SK-N-SH treated with all-trans-retinoic acid at 6 μM for 48 hours (cell line): ENCODE measurements around the gene RAD51B.

Experiments
- ATAC-seq: fragments of 200-7000 bp; cut with Tn5 transposase; 3 replicates; pipeline ENCODE4 v1.9.1; 2020; ENCODE audit warnings: mild to moderate bottlenecking, moderate library complexity
- ARNTL ChIP-seq: fragments of 450-650 bp; formaldehyde crosslinking; IDR thresholded peaks from 2 replicates; pipeline ENCODE4 v1.5.0; 2020; ENCODE audit warnings: low read depth, mild to moderate bottlenecking, moderate library complexity, borderline replicate concordance
- BACH2 ChIP-seq: fragments of 250-450 bp; sonication (Bioruptor Pico); IDR thresholded peaks from 2 replicates; pipeline ENCODE4 v1.9.0; 2021; ENCODE audit warnings: mild to moderate bottlenecking, borderline replicate concordance
- ESRRG ChIP-seq: fragments of 250-450 bp; sonication (Bioruptor Pico); IDR thresholded peaks from 2 replicates; pipeline ENCODE4 v1.6.1; 2021; ENCODE audit warnings: mild to moderate bottlenecking
- GLIS3 ChIP-seq: fragments of 250-450 bp; sonication (Bioruptor Pico); IDR thresholded peaks from 2 replicates; pipeline ENCODE4 v1.5.0; 2020; ENCODE audit warnings: mild to moderate bottlenecking, moderate library complexity
- OSR1 ChIP-seq: fragments of 250-450 bp; sonication (Bioruptor Pico); IDR thresholded peaks from 2 replicates; pipeline ENCODE4 v1.8.0; 2022; ENCODE audit warnings: moderate library complexity, mild to moderate bottlenecking, inconsistent platforms
- PPARA ChIP-seq: fragments of 250-450 bp; sonication (Bioruptor Pico); IDR thresholded peaks from 2 replicates; pipeline ENCODE4 v1.5.0; 2020; ENCODE audit warnings: mild to moderate bottlenecking, borderline replicate concordance
- RARB ChIP-seq: fragments of 250-450 bp; sonication (Bioruptor Pico); IDR thresholded peaks from 2 replicates; pipeline ENCODE4 v1.8.0; 2021; ENCODE audit warnings: mild to moderate bottlenecking, moderate library complexity
- SNAI2 ChIP-seq: fragments of 250-450 bp; sonication (Bioruptor Pico); IDR thresholded peaks from 2 replicates; pipeline ENCODE4 v1.5.0; 2020; ENCODE audit warnings: mild to moderate bottlenecking, moderate library complexity
- TCF4 ChIP-seq: fragments of 250-450 bp; sonication (Bioruptor Pico); IDR thresholded peaks from 2 replicates; pipeline ENCODE4 v1.8.0; 2021; ENCODE audit warnings: mild to moderate bottlenecking, moderate library complexity, borderline replicate concordance
- TOX ChIP-seq: fragments of 250-450 bp; sonication (Bioruptor Pico); IDR thresholded peaks from 2 replicates; pipeline ENCODE4 v1.8.0; 2021; ENCODE audit warnings: mild to moderate bottlenecking, moderate library complexity, borderline replicate concordance
- ZFP3 ChIP-seq: fragments of 250-450 bp; sonication (Bioruptor Pico); IDR thresholded peaks from 2 replicates; pipeline ENCODE4 v1.5.0; 2020; ENCODE audit warnings: mild to moderate bottlenecking, moderate library complexity
- ZNF565 ChIP-seq: fragments of 450-650 bp; formaldehyde crosslinking; conservative IDR thresholded peaks from 2 replicates; pipeline ENCODE4 v1.5.0; 2020; ENCODE audit warnings: low read depth, mild to moderate bottlenecking, moderate library complexity
- ZNF70 ChIP-seq: fragments of 450-650 bp; formaldehyde crosslinking; IDR thresholded peaks from 2 replicates; pipeline ENCODE4 v1.5.0; 2020; ENCODE audit warnings: mild to moderate bottlenecking, moderate library complexity
- ZNF8 ChIP-seq: fragments of 450-650 bp; formaldehyde crosslinking; IDR thresholded peaks from 2 replicates; pipeline ENCODE4 v1.5.0; 2020; ENCODE audit warnings: mild to moderate bottlenecking, moderate library complexity
- TF ChIP-seq, protein P1 (sequence below): fragments of 250-450 bp; sonication (Bioruptor Pico); IDR thresholded peaks from 2 replicates; pipeline ENCODE4 v1.5.1; 2020; ENCODE audit warnings: low read depth, mild to moderate bottlenecking, moderate library complexity
- TF ChIP-seq, protein P2 (sequence below): fragments of 250-450 bp; sonication (Bioruptor Pico); IDR thresholded peaks from 2 replicates; pipeline ENCODE4 v1.8.0; 2020; ENCODE audit warnings: mild to moderate bottlenecking, moderate library complexity, borderline replicate concordance
- TF ChIP-seq, protein P3 (sequence below): fragments of 250-450 bp; sonication (Bioruptor Pico); IDR thresholded peaks from 2 replicates; pipeline ENCODE4 v1.5.0; 2020; ENCODE audit warnings: mild to moderate bottlenecking, moderate library complexity
- TF ChIP-seq, protein P4 (sequence below): fragments of 250-450 bp; sonication (Bioruptor Pico); IDR thresholded peaks from 2 replicates; pipeline ENCODE4 v1.5.1; 2021; ENCODE audit warnings: mild to moderate bottlenecking, moderate library complexity

The RAD51B gene

DNA sequence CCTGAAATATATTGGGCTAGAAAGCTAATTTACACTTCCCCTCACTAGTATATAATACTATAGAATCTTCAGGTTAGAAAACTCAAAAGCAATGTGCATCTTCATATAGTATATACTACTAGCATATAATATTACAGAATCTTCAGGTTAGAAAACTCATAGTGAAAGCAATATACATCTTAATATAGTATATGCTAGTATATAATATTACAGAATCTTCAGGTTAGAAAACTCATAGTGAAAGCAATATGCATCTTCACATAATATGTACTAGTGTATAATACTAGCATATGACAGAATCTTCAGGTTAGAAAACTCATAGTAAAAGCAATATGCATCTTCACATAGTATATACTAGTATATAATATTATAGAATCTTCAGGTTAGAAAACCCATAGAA lies 643.7 kb downstream of the RAD51B start:
- ATAC-seq, result no peak
- TF ChIP-seq SNAI2 (CRISPR knock-in tag), result no peak
- TF ChIP-seq, all 23 proteins: peak for 0

DNA sequence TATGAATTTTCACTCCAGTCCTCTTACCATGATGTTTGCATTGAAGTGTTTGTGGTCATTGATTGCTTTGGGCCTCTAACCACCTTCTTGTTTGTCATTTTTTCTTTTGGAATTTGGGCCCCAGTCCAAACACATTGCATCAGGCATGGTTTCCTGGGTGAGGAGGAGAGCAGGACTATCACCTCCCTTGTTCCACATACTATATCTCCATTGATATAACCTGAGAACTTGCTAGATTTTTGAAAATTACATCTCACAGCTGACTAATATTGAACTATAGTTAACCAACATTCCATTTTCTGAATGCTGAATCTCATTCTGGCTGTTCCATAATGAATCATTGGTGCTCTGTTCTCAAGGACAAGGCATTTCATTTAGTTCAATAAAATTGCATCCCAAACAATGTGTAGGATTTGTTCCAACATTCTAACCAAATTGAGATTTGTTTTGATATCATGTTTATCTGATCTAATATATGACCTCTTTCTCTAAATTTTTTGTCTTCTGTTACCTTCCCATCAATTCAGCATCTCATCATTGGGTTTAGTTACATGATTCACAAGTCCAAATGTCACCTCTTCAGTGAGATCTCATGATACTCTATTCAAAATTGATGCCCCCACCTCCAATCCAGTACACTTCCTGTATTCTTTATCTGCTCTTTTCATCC lies 644.3 kb downstream of the RAD51B start:
- ATAC-seq, result no peak
- TF ChIP-seq GLIS3 (no peak), ZNF70 (CRISPR knock-in tag) (peak; percentile 99)

DNA sequence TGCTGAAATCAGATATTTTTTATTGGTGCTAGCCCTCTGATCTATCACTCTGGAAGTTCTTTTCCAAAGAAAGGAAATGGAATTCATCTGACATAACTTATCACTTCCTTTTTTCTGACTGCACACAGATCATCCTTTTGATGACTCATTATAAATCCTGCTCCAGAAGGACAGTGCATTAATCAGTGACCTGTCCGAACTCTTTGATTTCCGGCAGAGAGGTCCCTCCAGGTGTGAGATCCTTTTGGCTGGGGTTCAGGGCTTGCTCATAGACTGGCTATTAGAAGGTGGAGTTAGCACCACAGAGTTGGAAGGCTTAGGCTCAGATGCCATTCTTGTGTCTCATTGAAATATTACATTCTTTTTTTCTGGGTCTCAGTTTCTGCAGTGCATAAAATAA lies 645.1 kb downstream of the RAD51B start:
- peak; percentile 46 for ATAC-seq
- TF ChIP-seq, protein P1, sequence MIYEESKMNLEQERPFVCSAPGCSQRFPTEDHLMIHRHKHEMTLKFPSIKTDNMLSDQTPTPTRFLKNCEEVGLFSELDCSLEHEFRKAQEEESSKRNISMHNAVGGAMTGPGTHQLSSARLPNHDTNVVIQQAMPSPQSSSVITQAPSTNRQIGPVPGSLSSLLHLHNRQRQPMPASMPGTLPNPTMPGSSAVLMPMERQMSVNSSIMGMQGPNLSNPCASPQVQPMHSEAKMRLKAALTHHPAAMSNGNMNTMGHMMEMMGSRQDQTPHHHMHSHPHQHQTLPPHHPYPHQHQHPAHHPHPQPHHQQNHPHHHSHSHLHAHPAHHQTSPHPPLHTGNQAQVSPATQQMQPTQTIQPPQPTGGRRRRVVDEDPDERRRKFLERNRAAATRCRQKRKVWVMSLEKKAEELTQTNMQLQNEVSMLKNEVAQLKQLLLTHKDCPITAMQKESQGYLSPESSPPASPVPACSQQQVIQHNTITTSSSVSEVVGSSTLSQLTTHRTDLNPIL, result no peak
- TF ChIP-seq TOX, result no peak
- 0 out of 2 replicates have a peak, but pooled peaks have one; percentile 30 for TF ChIP-seq RARB (CRISPR knock-in tag)
- no peak for TF ChIP-seq OSR1 (CRISPR knock-in tag)

DNA sequence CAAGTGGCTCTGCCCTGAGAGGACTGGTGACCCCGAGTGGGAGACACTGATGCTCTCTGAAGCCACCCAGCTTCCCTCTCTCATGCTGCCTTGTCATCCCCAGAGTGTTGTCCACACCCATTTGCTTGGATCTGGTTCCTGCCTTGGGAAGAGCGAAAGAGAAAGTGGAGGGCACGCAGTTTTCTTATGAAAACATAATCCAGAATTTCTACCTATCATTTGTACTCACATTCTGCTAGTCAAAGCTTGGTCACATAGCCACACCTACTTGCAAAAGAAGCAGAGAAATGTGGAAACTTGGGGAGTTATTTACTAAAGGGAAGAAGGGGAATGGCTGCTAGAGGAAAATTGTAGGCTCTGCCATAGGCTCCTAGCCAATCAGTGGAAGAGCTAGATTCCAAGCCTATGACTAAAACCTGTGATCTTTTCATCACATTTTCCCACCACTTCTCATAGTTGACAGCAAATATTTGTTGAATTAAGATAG lies 647.0 kb downstream of the RAD51B start:
- TF ChIP-seq ZNF8 (CRISPR knock-in tag), result no peak
- TF ChIP-seq TCF4 (CRISPR knock-in tag), result no peak
- TF ChIP-seq OSR1 (CRISPR knock-in tag), result no peak
- TF ChIP-seq, protein P2, sequence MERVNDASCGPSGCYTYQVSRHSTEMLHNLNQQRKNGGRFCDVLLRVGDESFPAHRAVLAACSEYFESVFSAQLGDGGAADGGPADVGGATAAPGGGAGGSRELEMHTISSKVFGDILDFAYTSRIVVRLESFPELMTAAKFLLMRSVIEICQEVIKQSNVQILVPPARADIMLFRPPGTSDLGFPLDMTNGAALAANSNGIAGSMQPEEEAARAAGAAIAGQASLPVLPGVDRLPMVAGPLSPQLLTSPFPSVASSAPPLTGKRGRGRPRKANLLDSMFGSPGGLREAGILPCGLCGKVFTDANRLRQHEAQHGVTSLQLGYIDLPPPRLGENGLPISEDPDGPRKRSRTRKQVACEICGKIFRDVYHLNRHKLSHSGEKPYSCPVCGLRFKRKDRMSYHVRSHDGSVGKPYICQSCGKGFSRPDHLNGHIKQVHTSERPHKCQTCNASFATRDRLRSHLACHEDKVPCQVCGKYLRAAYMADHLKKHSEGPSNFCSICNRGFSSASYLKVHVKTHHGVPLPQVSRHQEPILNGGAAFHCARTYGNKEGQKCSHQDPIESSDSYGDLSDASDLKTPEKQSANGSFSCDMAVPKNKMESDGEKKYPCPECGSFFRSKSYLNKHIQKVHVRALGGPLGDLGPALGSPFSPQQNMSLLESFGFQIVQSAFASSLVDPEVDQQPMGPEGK (CRISPR knock-in tag), result no peak
- TF ChIP-seq, protein P1, result no peak
- no peak for TF ChIP-seq ZNF565 (CRISPR knock-in tag)
- TF ChIP-seq TOX, result no peak
- TF ChIP-seq, protein P3, sequence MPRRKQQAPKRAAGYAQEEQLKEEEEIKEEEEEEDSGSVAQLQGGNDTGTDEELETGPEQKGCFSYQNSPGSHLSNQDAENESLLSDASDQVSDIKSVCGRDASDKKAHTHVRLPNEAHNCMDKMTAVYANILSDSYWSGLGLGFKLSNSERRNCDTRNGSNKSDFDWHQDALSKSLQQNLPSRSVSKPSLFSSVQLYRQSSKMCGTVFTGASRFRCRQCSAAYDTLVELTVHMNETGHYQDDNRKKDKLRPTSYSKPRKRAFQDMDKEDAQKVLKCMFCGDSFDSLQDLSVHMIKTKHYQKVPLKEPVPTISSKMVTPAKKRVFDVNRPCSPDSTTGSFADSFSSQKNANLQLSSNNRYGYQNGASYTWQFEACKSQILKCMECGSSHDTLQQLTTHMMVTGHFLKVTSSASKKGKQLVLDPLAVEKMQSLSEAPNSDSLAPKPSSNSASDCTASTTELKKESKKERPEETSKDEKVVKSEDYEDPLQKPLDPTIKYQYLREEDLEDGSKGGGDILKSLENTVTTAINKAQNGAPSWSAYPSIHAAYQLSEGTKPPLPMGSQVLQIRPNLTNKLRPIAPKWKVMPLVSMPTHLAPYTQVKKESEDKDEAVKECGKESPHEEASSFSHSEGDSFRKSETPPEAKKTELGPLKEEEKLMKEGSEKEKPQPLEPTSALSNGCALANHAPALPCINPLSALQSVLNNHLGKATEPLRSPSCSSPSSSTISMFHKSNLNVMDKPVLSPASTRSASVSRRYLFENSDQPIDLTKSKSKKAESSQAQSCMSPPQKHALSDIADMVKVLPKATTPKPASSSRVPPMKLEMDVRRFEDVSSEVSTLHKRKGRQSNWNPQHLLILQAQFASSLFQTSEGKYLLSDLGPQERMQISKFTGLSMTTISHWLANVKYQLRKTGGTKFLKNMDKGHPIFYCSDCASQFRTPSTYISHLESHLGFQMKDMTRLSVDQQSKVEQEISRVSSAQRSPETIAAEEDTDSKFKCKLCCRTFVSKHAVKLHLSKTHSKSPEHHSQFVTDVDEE (CRISPR knock-in tag), result no peak
- ATAC-seq, result peak; percentile 81

DNA sequence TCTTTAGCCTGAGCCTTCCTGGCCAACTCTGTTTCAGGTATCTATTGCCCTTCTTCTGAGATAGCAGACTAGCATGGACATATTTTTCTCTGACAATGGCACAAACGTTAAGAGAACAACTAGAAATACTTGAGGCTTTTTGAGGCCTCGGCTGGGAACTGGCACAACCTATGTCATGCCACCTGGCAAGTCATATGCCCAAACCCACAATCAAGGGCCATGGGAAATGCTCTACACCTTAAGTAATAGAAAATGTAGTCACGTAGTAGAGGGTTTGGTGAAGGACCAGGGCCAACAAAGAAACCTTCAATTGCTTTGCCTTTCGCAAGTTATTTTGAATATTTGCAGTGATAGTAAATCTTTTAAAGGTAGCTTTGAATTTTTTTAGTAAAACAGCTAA lies 647.8 kb downstream of the RAD51B start:
- no peak for ATAC-seq
- TF ChIP-seq ZFP3 (CRISPR knock-in tag), result no peak
- TF ChIP-seq BACH2, result no peak
- TF ChIP-seq PPARA (CRISPR knock-in tag), result no peak
- TF ChIP-seq, protein P3 (CRISPR knock-in tag), result no peak
- TF ChIP-seq GLIS3, result no peak
- TF ChIP-seq, protein P4, sequence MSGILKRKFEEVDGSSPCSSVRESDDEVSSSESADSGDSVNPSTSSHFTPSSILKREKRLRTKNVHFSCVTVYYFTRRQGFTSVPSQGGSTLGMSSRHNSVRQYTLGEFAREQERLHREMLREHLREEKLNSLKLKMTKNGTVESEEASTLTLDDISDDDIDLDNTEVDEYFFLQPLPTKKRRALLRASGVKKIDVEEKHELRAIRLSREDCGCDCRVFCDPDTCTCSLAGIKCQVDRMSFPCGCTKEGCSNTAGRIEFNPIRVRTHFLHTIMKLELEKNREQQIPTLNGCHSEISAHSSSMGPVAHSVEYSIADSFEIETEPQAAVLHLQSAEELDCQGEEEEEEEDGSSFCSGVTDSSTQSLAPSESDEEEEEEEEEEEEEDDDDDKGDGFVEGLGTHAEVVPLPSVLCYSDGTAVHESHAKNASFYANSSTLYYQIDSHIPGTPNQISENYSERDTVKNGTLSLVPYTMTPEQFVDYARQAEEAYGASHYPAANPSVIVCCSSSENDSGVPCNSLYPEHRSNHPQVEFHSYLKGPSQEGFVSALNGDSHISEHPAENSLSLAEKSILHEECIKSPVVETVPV, result no peak
- no peak for TF ChIP-seq TOX
- no peak for TF ChIP-seq ARNTL (CRISPR knock-in tag)
- no peak for TF ChIP-seq ZNF8 (CRISPR knock-in tag)
- no peak for TF ChIP-seq SNAI2 (CRISPR knock-in tag)
- TF ChIP-seq ESRRG, result no peak
- TF ChIP-seq, protein P2 (CRISPR knock-in tag), result no peak
- no peak for TF ChIP-seq OSR1 (CRISPR knock-in tag)
- TF ChIP-seq ZNF70 (CRISPR knock-in tag), result no peak
